Muscle of leg (tissue), 11 donors: ENCODE data around the gene NOL11. TPM values are rescaled to one million over a fixed set of nuclear protein-coding genes. Genes with fewer than 3 reads are reported as not detected.

ENCODE experiments used
- DNase-seq: peaks from one replicate; pipeline ENCODE4 v3.0.0; 2013
- H3K27ac ChIP-seq: one replicate; pipeline ENCODE4 v1.5.1; 2013; ENCODE audit warnings: mild to moderate bottlenecking, low read length, control low read depth
- H3K27me3 ChIP-seq: one replicate; pipeline ENCODE4 v1.6.1; 2013; ENCODE audit warnings: low read length; ENCODE audit not compliant: control insufficient read depth, insufficient read depth
- H3K36me3 ChIP-seq: one replicate; pipeline ENCODE4 v1.6.1; 2013; ENCODE audit warnings: low read length; ENCODE audit not compliant: control insufficient read depth, insufficient read depth
- H3K4me1 ChIP-seq: one replicate; pipeline ENCODE4 v1.6.1; 2013; ENCODE audit warnings: low read length; ENCODE audit not compliant: control insufficient read depth, insufficient read depth
- H3K4me3 ChIP-seq: one replicate; pipeline ENCODE4 v1.5.1; 2013; ENCODE audit warnings: low read length, control low read depth
- H3K9me3 ChIP-seq: replicated peaks from 2 replicates; pipeline ENCODE4 v1.6.1; 2013; ENCODE audit warnings: low read depth, low read length; ENCODE audit not compliant: control insufficient read depth
- WGBS: methylation state at CpG from one replicate; pipeline ENCODE4 v1.1.5; 2013; ENCODE audit warnings: missing lambda C conversion rate; ENCODE audit not compliant: insufficient coverage; 5-methylcytosine and 5-hydroxymethylcytosine counted together
- polyA plus RNA-seq, 8 donors: library from polyadenylated mRNA; unstranded; fragments of 120-200 nt; gene quantifications; one replicate each; pipeline versions ENCODE4 v1.2.1 to v1.2.3, GENCODE V29; 2013; ENCODE audit warnings: inconsistent platforms in 1 of 8, low replicate concordance in 1 of 8; ENCODE audit not compliant: insufficient read length in 8 of 8, insufficient read depth in 1 of 8
- total RNA-seq: library from RNA; stranded (reverse); fragments of 120-200 nt; gene quantifications from one replicate; pipeline ENCODE4 v1.2.4, GENCODE V29; 2013

NOL11 gene
- total and polyA plus RNA-seq, 9 donors, result 47.7 to 68.4 (median 59.5) TPM

DNA sequence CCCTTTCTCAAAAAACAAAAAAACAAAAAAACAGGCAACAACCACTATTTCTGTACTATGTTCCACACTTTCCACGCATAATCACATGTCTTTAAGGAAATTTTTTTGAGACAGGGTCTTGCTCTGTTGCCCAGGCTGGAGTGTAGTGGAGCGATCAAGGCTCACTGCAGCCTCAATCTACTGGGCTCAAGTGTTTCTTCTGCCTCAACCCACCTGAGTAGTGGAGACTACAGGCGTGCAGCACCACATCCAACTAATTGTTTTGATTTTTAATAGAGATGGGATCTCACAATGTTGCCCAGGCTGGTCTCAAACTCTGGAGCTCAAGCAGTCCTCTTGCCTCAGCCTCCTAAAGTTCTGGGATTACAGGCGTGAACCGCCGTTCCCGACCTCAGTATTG lies 54.9 kb downstream of the NOL11 start:
- Histone ChIP-seq H3K36me3 (no peaks in the 10 kb centered on the region), H3K9me3 (no peaks in the 10 kb centered on the region), H3K27me3 (no peaks in the 10 kb centered on the region), H3K4me1 (peaks cover 2% of the 10 kb centered on the region), H3K27ac (no peak overlapping the region), H3K4me3 (no peak overlapping the region)
- 91% methylated on average over 4 of the region's 7 CpGs for WGBS
- DNase-seq, result no peak

DNA sequence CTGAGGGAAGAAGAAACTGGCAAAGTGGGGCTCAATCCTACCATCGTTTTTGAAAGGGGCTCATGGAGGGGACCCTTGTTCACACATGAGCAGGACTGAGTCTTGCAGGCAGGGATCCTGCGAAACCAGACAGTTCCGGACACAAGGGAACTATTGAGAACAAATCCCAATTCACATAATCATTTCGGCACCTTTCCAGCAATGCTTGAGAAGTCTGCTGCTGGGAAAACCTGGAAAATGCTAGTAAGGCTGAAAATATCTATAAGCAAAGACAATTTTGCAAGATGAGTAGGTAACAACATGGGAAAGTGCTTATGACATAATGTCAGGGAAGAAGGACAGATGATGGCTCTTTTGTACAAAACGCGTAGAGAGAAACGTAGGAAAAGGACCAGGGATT lies 55.5 kb downstream of the NOL11 start:
- peak; percentile 84 for DNase-seq

DNA sequence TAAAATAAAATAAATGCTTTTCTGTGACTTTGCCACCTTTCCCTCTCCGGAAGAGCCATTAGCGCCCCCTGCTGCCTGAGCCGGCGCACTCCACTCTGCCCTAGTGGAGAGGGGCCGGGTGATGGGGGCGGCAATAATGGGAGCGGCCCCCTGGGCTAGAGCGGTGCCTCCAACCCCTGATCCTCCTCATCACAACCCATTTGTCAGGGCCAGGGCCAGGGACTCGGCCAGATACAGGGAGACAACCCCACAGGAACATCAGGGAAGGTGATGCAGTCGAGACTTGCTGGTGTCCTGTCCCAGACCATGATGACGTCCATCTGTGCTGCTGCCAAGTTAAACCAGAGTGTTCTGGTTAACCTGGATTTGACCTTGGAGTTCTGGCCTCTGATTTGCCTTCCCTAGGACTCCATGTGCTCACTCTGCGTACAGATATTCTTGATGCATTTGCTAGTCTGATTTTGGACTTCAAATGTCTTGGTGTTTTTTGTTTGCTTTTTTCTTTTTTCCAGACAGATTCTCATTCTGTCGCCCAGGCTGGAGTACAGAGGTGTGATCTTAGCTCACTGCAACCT lies 61.4 kb downstream of the NOL11 start:
- Histone ChIP-seq H3K36me3 (no peaks in the 10 kb centered on the region), H3K4me1 (no peaks in the 10 kb centered on the region), H3K4me3 (no peak overlapping the region), H3K9me3 (no peaks in the 10 kb centered on the region), H3K27ac (peak overlapping the region; percentile 77), H3K27me3 (no peaks in the 10 kb centered on the region)
- WGBS, result 8% methylated on average over 4 of the region's 13 CpGs
- peak; percentile 94 for DNase-seq

More for the DNA sequence above, 55.5 kb downstream of the NOL11 start:
- Histone ChIP-seq H3K9me3 (no peaks in the 10 kb centered on the region), H3K27ac (peak overlapping the region; percentile 6), H3K4me1 (peaks cover 2% of the 10 kb centered on the region), H3K4me3 (no peak overlapping the region), H3K36me3 (no peaks in the 10 kb centered on the region), H3K27me3 (no peaks in the 10 kb centered on the region)
- WGBS, result no CpG with 5 or more reads among the region's 7 CpGs

DNA sequence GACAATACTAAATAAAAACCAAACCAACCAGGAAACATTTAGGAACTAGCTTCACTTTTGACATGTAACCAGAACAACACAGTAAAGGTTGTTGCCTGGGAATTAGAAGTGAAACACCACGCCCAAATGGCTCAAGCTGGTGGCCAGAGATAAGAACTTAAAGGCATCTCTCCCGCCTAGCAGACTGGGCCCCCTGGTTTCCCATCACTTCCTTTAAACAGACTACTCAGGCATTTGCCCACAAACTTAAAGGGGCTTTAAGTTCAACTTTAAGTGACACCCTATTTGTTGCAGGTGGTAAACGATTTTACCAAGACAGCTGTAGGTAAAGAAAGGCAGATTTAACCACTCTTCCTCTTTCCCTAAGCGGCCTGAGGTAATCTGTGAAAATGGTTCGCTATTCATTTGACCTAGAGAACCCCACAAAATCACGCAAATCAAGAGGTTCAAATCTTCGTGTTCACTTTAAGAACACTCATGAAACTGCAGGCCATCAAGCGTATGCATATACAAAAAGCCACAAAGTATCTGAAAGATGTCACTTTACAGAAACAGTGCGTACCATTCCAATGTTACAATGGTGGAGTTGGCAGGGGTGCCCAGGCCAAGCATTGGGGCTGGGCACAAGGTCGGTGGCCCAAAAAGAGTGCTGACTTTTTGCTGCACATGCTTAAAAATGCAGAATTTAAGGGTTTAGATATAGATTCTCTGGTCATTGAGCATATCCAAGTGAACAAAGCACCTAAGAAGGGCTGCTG lies 66.8 kb downstream of the NOL11 start:
- Histone ChIP-seq H3K27me3 (no peaks in the 10 kb centered on the region), H3K9me3 (no peaks in the 10 kb centered on the region), H3K4me1 (no peaks in the 10 kb centered on the region), H3K4me3 (no peak overlapping the region), H3K36me3 (no peaks in the 10 kb centered on the region), H3K27ac (no peak overlapping the region)
- 84% methylated on average over 4 of the region's 10 CpGs for WGBS
- no peak for DNase-seq

DNA sequence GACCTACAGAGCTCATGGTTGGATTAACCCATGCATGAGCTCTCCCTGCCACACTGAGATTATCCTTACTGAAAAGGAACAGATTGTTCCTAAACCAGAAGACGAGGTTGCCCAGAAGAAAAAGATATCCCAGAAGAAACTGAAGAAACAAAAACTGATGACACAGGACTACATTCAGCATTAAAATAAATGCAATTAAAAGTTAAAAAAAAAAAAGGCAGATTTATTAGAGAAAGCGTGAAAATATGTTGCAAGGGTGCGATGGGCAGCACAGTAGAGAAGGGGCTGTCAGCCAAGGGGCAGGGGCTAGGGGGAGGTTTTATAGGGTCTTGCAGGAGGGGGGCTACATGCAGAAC lies 67.4 kb downstream of the NOL11 start:
- no peak overlapping the region for H3K27ac ChIP-seq
- WGBS, result 100% methylated on average over 2 of the region's 3 CpGs

DNA sequence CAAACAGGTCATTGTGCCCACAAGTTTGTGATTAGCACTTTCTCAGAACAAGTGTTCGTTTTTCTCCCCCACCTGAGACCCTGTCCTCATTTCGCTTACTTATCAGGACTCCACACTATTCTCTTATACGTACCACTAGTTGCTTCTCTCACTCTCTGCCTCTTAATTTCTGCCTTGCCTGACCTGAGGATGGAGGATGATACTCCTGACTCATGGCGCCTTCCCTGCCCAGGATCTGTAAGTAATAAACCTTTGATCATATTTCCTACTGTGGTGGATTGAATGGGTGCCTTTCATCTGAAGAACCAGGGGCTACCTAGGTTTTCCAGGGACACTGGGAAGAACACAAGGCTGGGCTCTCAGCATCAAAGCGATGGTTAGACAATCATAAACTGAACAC lies 67.8 kb downstream of the NOL11 start:
- WGBS, result 94% methylated on average over 3 of the region's 5 CpGs
- H3K36me3 ChIP-seq, result no peaks in the 10 kb centered on the region
- no peak overlapping the region for H3K27ac ChIP-seq

More for the DNA sequence above, 67.4 kb downstream of the NOL11 start:
- H3K4me1 ChIP-seq, result no peaks in the 10 kb centered on the region
- no peaks in the 10 kb centered on the region for H3K36me3 ChIP-seq
- no peaks in the 10 kb centered on the region for H3K9me3 ChIP-seq
- H3K27me3 ChIP-seq, result no peaks in the 10 kb centered on the region
- H3K4me3 ChIP-seq, result no peak overlapping the region
- no peak for DNase-seq

More for the DNA sequence above, 67.8 kb downstream of the NOL11 start:
- Histone ChIP-seq H3K27me3 (no peaks in the 10 kb centered on the region), H3K4me3 (no peak overlapping the region), H3K9me3 (no peaks in the 10 kb centered on the region), H3K4me1 (no peaks in the 10 kb centered on the region)
- no peak for DNase-seq

Other genes with a start within 250 kb of the NOL11 start
- 54.5 TPM for gene BPTF, start 107.6 kb downstream of the NOL11 start, total RNA-seq
- gene BPTF, start 107.6 kb downstream of the NOL11 start, polyA plus RNA-seq, result 10 to 100 TPM; 57.9 to 83.2 (median 64.7) TPM